ENCODE data around the gene PRXL2C. TPM values are rescaled to one million over a fixed set of nuclear protein-coding genes. Genes with fewer than 3 reads are reported as not detected.

PRXL2C gene
- total and polyA plus RNA-seq, 5 donors from 2014 or later: 7.5 to 20.9 (median 9.8) TPM

DNA sequence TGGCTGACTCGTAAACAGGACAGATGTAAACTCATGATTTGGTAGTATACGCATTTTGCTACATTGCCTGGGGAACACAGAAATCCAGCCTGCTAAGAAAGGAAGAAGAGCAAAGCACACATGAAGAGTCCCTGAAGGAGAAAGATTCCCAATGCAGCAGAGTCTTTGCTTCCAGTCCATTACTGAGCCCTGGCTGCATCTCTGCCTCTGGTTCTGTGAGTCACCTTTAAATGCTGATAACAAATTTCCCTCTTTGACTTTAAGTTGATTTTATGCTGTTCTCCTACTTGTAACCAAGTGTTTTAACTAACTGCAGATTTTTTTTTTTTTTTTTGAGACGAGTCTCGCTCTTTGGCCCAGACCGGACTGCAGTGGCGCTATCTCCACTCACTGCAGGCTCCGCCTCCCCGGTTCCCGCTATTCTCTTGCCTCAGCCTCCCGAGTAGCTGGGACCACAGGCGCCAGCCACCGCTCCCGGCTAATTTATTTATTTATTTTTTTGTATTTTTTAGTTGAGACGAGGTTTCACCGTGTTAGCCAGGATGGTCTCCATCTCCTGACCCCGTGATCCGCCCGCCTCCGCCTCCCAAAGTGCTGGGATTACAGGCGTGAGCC is 8.5 kb upstream of the PRXL2C start:
- no peak overlapping the region for H3K27ac ChIP-seq (ENCODE audit: insufficient read depth, low read length, poor library complexity, severe bottlenecking)
- H3K4me1 Mint-ChIP-seq: no peaks in the 10 kb centered on the region
- H3K27me3 Mint-ChIP-seq: peaks cover 12% of the 10 kb centered on the region
- ATAC-seq (ENCODE audit: low read depth in 2 of 2): no peak
- H3K9me3 ChIP-seq (ENCODE audit: control insufficient read depth in 2 of 2, low read length in 2 of 2): no peaks in the 10 kb centered on the region
- no peak overlapping the region for H3K4me3 ChIP-seq (ENCODE audit: low read depth, low read length)
- H3K36me3 Mint-ChIP-seq: no peaks in the 10 kb centered on the region
- H3K36me3 ChIP-seq (ENCODE audit: control insufficient read depth, insufficient read depth, low read length): no peaks in the 10 kb centered on the region
- H3K27ac Mint-ChIP-seq: no peak overlapping the region
- no peaks in the 10 kb centered on the region for H3K9me3 Mint-ChIP-seq
- no peaks in the 10 kb centered on the region for H3K4me1 ChIP-seq (ENCODE audit: control insufficient read depth, insufficient read depth, low read length, poor library complexity, severe bottlenecking)
- no peak for DNase-seq
- H3K27me3 ChIP-seq (ENCODE audit: control insufficient read depth, insufficient read depth, low read length): no peaks in the 10 kb centered on the region
- H3K4me3 Mint-ChIP-seq: no peak overlapping the region

DNA sequence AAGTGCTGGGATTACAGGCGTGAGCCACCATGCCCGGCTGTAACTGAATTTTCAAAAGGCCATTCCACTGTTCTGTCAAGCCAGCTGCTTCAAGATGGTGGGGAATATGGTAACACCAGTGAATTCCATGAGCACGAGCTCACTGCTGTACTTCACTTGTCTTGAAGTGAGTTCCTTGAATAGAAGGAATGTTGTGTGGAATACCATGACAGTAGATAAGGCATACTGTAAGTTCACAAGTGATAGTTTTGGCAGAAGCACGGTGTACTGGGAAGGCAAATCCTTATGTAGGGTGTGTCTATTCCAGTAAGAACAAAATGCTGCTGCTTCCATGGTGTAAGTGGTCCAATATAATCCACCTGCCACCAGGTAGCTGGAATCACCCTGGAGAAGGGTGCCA is 6.6 kb upstream of the PRXL2C start:
- no peaks in the 10 kb centered on the region for H3K27me3 ChIP-seq (ENCODE audit: control insufficient read depth, insufficient read depth, low read length)
- H3K27ac Mint-ChIP-seq: no peak overlapping the region

DNA sequence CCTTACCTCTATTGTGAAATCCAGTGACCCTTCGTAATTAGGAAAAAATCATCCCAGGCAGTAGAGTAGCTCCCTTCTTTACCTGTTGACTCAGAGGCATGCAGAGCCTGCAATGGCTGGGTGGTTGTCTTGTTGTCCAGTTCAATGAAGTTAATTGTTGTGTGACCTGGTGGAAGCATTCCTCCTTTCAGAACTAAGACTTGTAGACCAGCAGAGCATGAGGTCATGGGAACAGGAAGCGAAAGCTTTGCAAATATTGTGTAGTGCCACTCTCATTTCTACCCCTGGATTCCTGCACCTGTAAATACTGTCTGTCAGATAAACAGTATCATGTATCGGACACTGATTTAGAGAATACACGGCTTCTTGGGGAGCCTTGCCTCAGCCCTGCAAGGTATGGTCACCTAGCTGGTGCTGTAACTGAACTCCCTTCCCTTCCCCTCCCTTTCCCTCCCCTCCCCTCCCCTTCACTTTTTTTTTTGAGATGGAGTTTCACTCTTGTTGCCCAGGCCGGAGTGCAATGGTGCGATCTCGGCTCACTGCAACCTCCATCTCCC is 5.7 kb upstream of the PRXL2C start:
- no peak for DNase-seq
- Mint-ChIP-seq H3K36me3 (no peaks in the 10 kb centered on the region), H3K9me3 (no peaks in the 10 kb centered on the region), H3K27me3 (peaks cover 9% of the 10 kb centered on the region), H3K4me3 (no peak overlapping the region), H3K27ac (no peak overlapping the region), H3K4me1 (peaks cover 0 to 12% (median 9%) of the 10 kb centered on the region in 4 donors)
- Histone ChIP-seq H3K9me3 (ENCODE audit: control insufficient read depth in 2 of 2, low read length in 2 of 2) (no peaks in the 10 kb centered on the region), H3K4me1 (ENCODE audit: control insufficient read depth, insufficient read depth, low read length, poor library complexity, severe bottlenecking) (peaks cover 2% of the 10 kb centered on the region), H3K27ac (ENCODE audit: insufficient read depth, low read length, poor library complexity, severe bottlenecking) (no peak overlapping the region), H3K4me3 (ENCODE audit: low read depth, low read length) (no peak overlapping the region), H3K27me3 (ENCODE audit: control insufficient read depth, insufficient read depth, low read length) (no peaks in the 10 kb centered on the region), H3K36me3 (ENCODE audit: control insufficient read depth, insufficient read depth, low read length) (no peaks in the 10 kb centered on the region)
- no peak for ATAC-seq (ENCODE audit: low read depth in 2 of 2)

More for the DNA sequence above, 6.6 kb upstream of the PRXL2C start:
- no peaks in the 10 kb centered on the region for H3K36me3 ChIP-seq (ENCODE audit: control insufficient read depth, insufficient read depth, low read length)
- no peaks in the 10 kb centered on the region for H3K4me1 ChIP-seq (ENCODE audit: control insufficient read depth, insufficient read depth, low read length, poor library complexity, severe bottlenecking)
- DNase-seq (no peak), ATAC-seq (ENCODE audit: low read depth in 2 of 2) (no peak)
- peaks cover 0 to 7% (median 4%) of the 10 kb centered on the region in 4 donors for H3K4me1 Mint-ChIP-seq
- H3K36me3 Mint-ChIP-seq: no peaks in the 10 kb centered on the region
- H3K4me3 Mint-ChIP-seq: no peak overlapping the region
- H3K27me3 Mint-ChIP-seq: peaks cover 12% of the 10 kb centered on the region
- no peak overlapping the region for H3K27ac ChIP-seq (ENCODE audit: insufficient read depth, low read length, poor library complexity, severe bottlenecking)
- H3K9me3 Mint-ChIP-seq: no peaks in the 10 kb centered on the region
- H3K9me3 ChIP-seq (ENCODE audit: control insufficient read depth in 2 of 2, low read length in 2 of 2): no peaks in the 10 kb centered on the region
- no peak overlapping the region for H3K4me3 ChIP-seq (ENCODE audit: low read depth, low read length)

DNA sequence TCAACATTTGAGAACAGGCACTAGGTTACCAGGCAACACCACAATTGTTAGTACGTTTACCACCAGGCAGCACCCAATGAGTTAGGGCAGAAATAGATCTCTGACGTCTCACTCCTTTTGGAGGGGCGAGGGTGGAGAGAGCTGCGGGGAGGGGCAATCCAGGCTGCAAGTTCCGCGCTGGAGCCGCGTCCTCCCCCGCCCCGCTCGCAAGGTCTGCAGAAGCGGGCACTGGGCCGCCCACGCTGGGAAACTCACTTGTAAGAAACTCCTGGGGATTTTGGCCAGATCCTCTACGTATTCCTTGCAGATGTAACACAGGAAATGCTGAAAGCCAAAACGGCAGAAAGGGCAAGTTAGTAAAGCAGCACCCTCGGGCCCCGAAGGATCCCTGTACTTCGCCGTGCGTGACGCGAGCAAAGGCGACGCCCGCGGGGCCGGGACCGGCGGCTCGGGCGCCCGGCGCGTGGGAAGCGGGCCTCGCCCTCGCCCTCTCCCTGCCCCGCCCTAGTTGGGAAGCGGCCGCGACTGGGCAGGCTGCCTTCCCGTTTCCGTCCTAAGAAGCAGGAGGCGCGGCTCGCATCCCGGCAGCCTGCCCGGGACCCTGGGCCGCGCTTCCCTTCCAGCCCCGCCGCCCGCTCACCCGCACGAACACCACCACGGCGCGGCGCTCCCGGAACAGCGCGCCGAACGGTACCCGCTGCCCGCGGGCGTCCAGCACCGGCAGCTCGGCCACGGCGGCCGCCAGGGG is 493 bp downstream of the PRXL2C start:
- Mint-ChIP-seq H3K27ac (peak overlapping the region; percentile 81 to 98 (median 95)), H3K27me3 (no peaks in the 10 kb centered on the region)
- H3K9me3 ChIP-seq (ENCODE audit: control insufficient read depth in 2 of 2, low read length in 2 of 2): no peaks in the 10 kb centered on the region

DNA sequence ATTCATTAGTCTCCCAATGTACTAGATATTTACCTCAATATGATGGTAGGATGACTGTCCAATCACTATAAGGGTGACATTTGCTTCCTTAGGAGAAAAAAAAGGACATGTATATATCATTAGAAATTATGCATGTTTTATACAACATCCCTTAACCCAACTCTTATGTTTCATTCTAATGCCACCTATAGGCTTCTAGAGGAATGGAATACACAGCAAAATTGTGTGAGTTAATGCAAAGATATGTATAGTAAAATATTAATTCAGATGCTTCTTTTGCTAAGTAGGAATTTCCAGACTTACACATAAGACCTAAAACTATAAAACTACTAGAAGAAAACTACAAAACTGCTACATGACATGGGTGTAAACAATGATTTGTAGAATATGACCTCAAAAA is 3.5 kb downstream of the PRXL2C start:
- DNase-seq: peak in 2 of 3 donors; percentile 12 to 32
- Mint-ChIP-seq H3K27me3 (no peaks in the 10 kb centered on the region), H3K27ac (peak overlapping the region in 2 of 3 donors; percentile 32 to 70)

More for the DNA sequence above, 493 bp downstream of the PRXL2C start:
- H3K36me3 ChIP-seq (ENCODE audit: control insufficient read depth, insufficient read depth, low read length): peaks cover 10% of the 10 kb centered on the region
- Mint-ChIP-seq H3K9me3 (no peaks in the 10 kb centered on the region), H3K4me1 (peaks cover 18 to 38% (median 28%) of the 10 kb centered on the region in 4 donors), H3K36me3 (peaks cover 6% of the 10 kb centered on the region), H3K4me3 (peak overlapping the region; percentile 94 to 98 (median 96))
- peaks cover 14% of the 10 kb centered on the region for H3K4me1 ChIP-seq (ENCODE audit: control insufficient read depth, insufficient read depth, low read length, poor library complexity, severe bottlenecking)
- H3K27me3 ChIP-seq (ENCODE audit: control insufficient read depth, insufficient read depth, low read length): no peaks in the 10 kb centered on the region
- ATAC-seq (ENCODE audit: low read depth in 2 of 2): peak; percentile 72 to 77
- DNase-seq: peak; percentile 72 to 83 (median 73)
- H3K4me3 ChIP-seq (ENCODE audit: low read depth, low read length): peak overlapping the region; percentile 57
- peak overlapping the region; percentile 91 for H3K27ac ChIP-seq (ENCODE audit: insufficient read depth, low read length, poor library complexity, severe bottlenecking)

DNA sequence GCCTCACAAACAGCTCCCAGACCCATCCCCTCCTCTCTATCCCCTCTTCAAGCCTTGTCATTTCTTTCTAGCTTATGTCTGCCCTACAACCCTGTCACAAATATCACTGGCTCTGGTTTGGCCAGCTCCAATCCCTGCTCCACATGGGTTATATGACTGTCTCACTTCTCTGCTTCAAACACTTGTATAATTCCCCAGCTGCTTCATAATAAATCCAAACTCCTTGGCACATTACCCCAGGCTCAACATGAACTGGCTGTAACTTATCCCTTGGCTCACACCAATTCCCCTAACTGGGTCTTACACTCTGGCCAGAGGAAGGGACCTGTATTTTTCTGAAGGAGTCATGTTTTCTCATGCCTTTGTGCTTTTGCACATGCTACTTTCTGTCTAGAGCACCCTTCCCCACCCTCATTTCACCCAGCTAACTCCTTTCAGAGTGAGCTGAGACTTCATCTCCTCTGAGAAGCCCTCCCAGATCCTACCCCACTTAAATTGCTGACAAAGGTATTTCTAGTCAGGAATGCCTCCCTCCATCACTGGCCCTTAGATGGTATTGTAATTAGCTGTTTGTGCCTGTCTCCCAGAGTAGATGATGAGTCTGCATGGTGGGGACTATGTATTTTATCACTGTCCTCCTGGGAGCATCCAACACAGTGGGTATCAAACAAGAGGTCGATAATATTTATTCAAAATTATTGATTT is 5.3 kb downstream of the PRXL2C start:
- H3K27ac Mint-ChIP-seq: peak overlapping the region in 2 of 3 donors; percentile 48 to 55
- no peak for ATAC-seq (ENCODE audit: low read depth in 2 of 2)
- Histone ChIP-seq H3K4me3 (ENCODE audit: low read depth, low read length) (no peak overlapping the region), H3K9me3 (ENCODE audit: control insufficient read depth in 2 of 2, low read length in 2 of 2) (no peaks in the 10 kb centered on the region), H3K27ac (ENCODE audit: insufficient read depth, low read length, poor library complexity, severe bottlenecking) (no peak overlapping the region), H3K36me3 (ENCODE audit: control insufficient read depth, insufficient read depth, low read length) (peaks cover 33% of the 10 kb centered on the region), H3K4me1 (ENCODE audit: control insufficient read depth, insufficient read depth, low read length, poor library complexity, severe bottlenecking) (peaks cover 8% of the 10 kb centered on the region), H3K27me3 (ENCODE audit: control insufficient read depth, insufficient read depth, low read length) (no peaks in the 10 kb centered on the region)
- H3K36me3 Mint-ChIP-seq: peaks cover 25% of the 10 kb centered on the region
- no peaks in the 10 kb centered on the region for H3K27me3 Mint-ChIP-seq
- no peak for DNase-seq
- H3K4me1 Mint-ChIP-seq: peaks cover 11 to 24% (median 17%) of the 10 kb centered on the region in 4 donors
- H3K4me3 Mint-ChIP-seq: no peak overlapping the region
- no peaks in the 10 kb centered on the region for H3K9me3 Mint-ChIP-seq

More for the DNA sequence above, 3.5 kb downstream of the PRXL2C start:
- Mint-ChIP-seq H3K36me3 (peaks cover 15% of the 10 kb centered on the region), H3K4me1 (peaks cover 15 to 34% (median 24%) of the 10 kb centered on the region in 4 donors), H3K4me3 (peak overlapping the region in 2 of 4 donors; percentile 75 to 78), H3K9me3 (no peaks in the 10 kb centered on the region)
- peaks cover 24% of the 10 kb centered on the region for H3K36me3 ChIP-seq (ENCODE audit: control insufficient read depth, insufficient read depth, low read length)
- no peak for ATAC-seq (ENCODE audit: low read depth in 2 of 2)
- H3K4me1 ChIP-seq (ENCODE audit: control insufficient read depth, insufficient read depth, low read length, poor library complexity, severe bottlenecking): peaks cover 14% of the 10 kb centered on the region
- H3K4me3 ChIP-seq (ENCODE audit: low read depth, low read length): no peak overlapping the region
- no peak overlapping the region for H3K27ac ChIP-seq (ENCODE audit: insufficient read depth, low read length, poor library complexity, severe bottlenecking)
- H3K9me3 ChIP-seq (ENCODE audit: control insufficient read depth in 2 of 2, low read length in 2 of 2): no peaks in the 10 kb centered on the region
- H3K27me3 ChIP-seq (ENCODE audit: control insufficient read depth, insufficient read depth, low read length): no peaks in the 10 kb centered on the region

DNA sequence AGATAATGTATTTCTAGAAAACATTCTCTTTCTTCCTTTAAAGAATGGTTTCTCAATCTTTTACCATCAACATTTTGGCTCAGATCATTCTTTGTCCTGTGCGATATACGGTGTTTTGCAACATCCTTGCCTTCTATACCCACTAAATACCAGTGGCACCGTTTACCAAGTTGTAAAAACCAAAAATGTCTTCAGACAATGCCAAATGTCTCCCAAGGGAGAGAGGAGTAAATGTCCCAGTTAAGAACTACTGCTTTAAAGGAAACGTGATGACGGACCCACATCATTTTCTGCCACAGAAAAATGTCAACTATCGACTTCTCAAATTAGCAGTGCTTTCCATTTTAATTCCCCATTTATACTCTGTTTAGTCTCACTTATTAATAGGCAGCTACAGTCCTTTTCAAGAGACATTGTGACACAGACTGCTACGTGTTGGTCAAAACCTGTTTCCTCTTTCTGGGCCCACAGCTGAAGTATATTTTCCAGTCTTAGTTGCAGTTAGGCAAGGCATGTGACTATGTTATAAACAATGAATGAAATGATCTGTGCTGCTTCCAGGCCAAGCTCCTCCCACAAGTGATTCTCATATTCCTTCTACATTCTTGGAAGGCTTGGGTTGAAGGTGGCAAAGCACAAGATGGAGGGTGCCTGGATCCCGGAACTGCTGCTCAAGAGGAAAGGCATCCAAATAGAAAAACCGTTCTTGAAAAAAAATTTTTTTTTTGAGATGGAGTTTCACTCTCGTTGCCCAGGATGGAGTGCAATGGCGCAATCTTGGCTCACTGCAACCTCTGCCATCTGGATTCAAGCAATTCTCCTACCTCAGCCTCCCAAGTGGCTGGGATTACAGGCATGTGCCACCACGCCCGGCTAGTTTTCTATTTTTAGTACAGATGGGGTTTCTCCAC is 8.8 kb downstream of the PRXL2C start:
- peaks cover 43% of the 10 kb centered on the region for H3K36me3 ChIP-seq (ENCODE audit: control insufficient read depth, insufficient read depth, low read length)
- H3K9me3 ChIP-seq (ENCODE audit: control insufficient read depth in 2 of 2, low read length in 2 of 2): no peaks in the 10 kb centered on the region
- no peaks in the 10 kb centered on the region for H3K27me3 ChIP-seq (ENCODE audit: control insufficient read depth, insufficient read depth, low read length)
- H3K27ac Mint-ChIP-seq: peak overlapping the region in 1 of 3 donors; percentile 64
- DNase-seq (no peak), ATAC-seq (ENCODE audit: low read depth in 2 of 2) (no peak)
- no peak overlapping the region for H3K4me3 ChIP-seq (ENCODE audit: low read depth, low read length)
- no peak overlapping the region for H3K4me3 Mint-ChIP-seq
- H3K36me3 Mint-ChIP-seq: peaks cover 32% of the 10 kb centered on the region
- H3K4me1 ChIP-seq (ENCODE audit: control insufficient read depth, insufficient read depth, low read length, poor library complexity, severe bottlenecking): no peaks in the 10 kb centered on the region
- H3K4me1 Mint-ChIP-seq: peaks cover 0 to 7% (median under 1%) of the 10 kb centered on the region in 4 donors
- no peaks in the 10 kb centered on the region for H3K27me3 Mint-ChIP-seq
- no peaks in the 10 kb centered on the region for H3K9me3 Mint-ChIP-seq
- no peak overlapping the region for H3K27ac ChIP-seq (ENCODE audit: insufficient read depth, low read length, poor library complexity, severe bottlenecking)
